ENCODE measurements around the gene LSM2.
"Not testable (repeated sequence)": the region's sequence is repeated elsewhere in the genome, so short reads cannot be mapped to it uniquely, and the experiment has no call there.

LSM2 gene

DNA sequence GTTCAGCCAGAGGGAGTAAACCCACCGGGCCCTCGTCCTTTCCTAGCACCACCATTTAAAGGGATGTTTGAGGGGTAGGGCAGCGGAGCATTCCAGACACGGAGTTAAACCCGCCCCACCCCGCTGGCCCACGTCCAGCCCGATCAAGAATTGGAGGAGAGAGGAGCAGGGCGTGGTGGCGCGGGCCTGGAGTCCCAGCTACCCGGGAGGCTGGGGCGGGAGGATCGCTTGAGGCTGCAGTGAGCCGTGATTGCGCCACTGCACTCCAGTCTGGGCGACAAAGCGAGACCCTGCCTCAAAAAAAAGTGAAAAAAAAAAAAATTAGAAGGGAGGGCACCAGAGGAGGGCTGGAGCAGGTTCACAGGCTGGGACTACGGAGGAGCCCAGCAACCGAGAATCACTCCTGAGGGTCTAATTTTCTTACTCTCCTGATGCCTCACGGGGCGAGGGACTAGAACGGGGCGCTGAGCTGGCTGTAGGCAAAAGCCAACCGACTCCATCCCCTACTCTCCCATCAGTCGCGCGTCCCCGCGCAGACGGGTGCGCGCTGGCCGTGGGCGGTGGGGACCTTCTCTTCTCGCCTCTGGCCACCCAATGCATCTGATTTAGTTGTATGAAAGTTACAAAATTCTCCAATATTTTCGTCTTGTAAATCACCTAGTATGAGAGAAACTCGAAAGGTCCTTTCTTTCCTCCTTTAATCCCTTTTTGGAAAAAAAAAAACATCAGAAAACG, 14.7 kb upstream of the LSM2 start:
- H3K4me2 ChIP-seq (ENCODE audit: insufficient read depth, low read length), result peak overlapping the region; percentile 95
- ATAC-seq (ENCODE audit: insufficient read depth, low read depth), result peak; percentile 53
- peaks cover 2% of the 10 kb centered on the region; the same call in 1 of the 2 replicates for H3K79me2 ChIP-seq (ENCODE audit: insufficient read depth, low read length)
- no peaks in the 10 kb centered on the region for H3K9me3 ChIP-seq (ENCODE audit: insufficient read depth, low read length, severe bottlenecking)
- H3K27ac ChIP-seq (ENCODE audit: low read length), result peak overlapping the region; percentile 73
- peak overlapping the region; percentile 41 to 93 for H3K4me3 ChIP-seq (ENCODE audit: low read depth in 1 of 2, low read length in 2 of 2)
- peak overlapping the region; percentile 75 for H3K9ac ChIP-seq (ENCODE audit: low read depth, low read length)
- H2AFZ ChIP-seq (ENCODE audit: low read depth, low read length), result peak overlapping the region; percentile 99
- peaks cover 37% of the 10 kb centered on the region for H3K4me1 ChIP-seq (ENCODE audit: insufficient read depth, low read length)
- DNase-seq, result peak; percentile 50
- no peaks in the 10 kb centered on the region for H3K27me3 ChIP-seq (ENCODE audit: insufficient read depth, low read length, poor library complexity)
- TF ChIP-seq, protein P1, sequence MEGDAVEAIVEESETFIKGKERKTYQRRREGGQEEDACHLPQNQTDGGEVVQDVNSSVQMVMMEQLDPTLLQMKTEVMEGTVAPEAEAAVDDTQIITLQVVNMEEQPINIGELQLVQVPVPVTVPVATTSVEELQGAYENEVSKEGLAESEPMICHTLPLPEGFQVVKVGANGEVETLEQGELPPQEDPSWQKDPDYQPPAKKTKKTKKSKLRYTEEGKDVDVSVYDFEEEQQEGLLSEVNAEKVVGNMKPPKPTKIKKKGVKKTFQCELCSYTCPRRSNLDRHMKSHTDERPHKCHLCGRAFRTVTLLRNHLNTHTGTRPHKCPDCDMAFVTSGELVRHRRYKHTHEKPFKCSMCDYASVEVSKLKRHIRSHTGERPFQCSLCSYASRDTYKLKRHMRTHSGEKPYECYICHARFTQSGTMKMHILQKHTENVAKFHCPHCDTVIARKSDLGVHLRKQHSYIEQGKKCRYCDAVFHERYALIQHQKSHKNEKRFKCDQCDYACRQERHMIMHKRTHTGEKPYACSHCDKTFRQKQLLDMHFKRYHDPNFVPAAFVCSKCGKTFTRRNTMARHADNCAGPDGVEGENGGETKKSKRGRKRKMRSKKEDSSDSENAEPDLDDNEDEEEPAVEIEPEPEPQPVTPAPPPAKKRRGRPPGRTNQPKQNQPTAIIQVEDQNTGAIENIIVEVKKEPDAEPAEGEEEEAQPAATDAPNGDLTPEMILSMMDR (IDR thresholded peaks at IDR 0.05; ENCODE audit: borderline replicate concordance, extremely low read depth, low read length, poor library complexity, severe bottlenecking), result no peak
- no peak for TF ChIP-seq EZH2 (IDR thresholded peaks at IDR 0.05; ENCODE audit: borderline replicate concordance, low read depth, low read length, severe bottlenecking)
- no peaks in the 10 kb centered on the region for H4K20me1 ChIP-seq (ENCODE audit: insufficient read depth, low read length)
- no peaks in the 10 kb centered on the region for H3K36me3 ChIP-seq (ENCODE audit: insufficient read depth, low read length)

DNA sequence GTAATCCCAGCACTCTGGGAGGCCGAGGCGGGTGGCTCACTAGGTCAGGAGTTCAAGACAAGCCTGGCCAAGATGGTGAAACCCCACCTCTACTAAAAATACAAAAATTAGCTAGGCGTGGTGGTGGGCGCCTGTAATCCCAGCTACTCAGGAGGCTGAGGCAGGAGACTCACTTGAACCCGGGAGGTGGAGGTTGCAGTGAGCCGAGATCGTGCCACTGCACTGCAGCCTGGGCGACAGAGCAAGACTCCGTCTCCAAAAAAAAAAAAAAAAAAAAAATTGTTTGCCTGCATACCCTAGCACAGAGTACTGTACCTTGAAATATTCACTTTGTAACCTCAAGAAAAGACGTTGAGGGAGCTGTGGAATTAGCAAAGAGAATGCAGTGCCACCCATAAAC, 13.6 kb upstream of the LSM2 start:
- H3K27ac ChIP-seq (ENCODE audit: low read length); H3K4me3 ChIP-seq (ENCODE audit: low read depth in 1 of 2, low read length in 2 of 2): not testable (repeated sequence)
- H3K4me1 ChIP-seq (ENCODE audit: insufficient read depth, low read length), result peaks cover 26% of the 10 kb centered on the region

GRCh38 chr6:31819871-31820299, 13.1 kb upstream of the LSM2 start:
- no peak overlapping the region for H3K9ac ChIP-seq (ENCODE audit: low read depth, low read length)
- no peak overlapping the region for H3K4me2 ChIP-seq (ENCODE audit: insufficient read depth, low read length)
- no peak for TF ChIP-seq EZH2 (IDR thresholded peaks at IDR 0.05; ENCODE audit: borderline replicate concordance, low read depth, low read length, severe bottlenecking)
- TF ChIP-seq, protein P1 (IDR thresholded peaks at IDR 0.05; ENCODE audit: borderline replicate concordance, extremely low read depth, low read length, poor library complexity, severe bottlenecking), result no peak
- no peaks in the 10 kb centered on the region for H3K9me3 ChIP-seq (ENCODE audit: insufficient read depth, low read length, severe bottlenecking)
- no peaks in the 10 kb centered on the region for H4K20me1 ChIP-seq (ENCODE audit: insufficient read depth, low read length)
- no peaks in the 10 kb centered on the region for H3K36me3 ChIP-seq (ENCODE audit: insufficient read depth, low read length)
- peaks cover 2% of the 10 kb centered on the region; the same call in 1 of the 2 replicates for H3K79me2 ChIP-seq (ENCODE audit: insufficient read depth, low read length)
- no peak overlapping the region for H3K4me3 ChIP-seq (ENCODE audit: low read depth in 1 of 2, low read length in 2 of 2)
- H3K27me3 ChIP-seq (ENCODE audit: insufficient read depth, low read length, poor library complexity), result no peaks in the 10 kb centered on the region
- H2AFZ ChIP-seq (ENCODE audit: low read depth, low read length), result no peak overlapping the region
- H3K27ac ChIP-seq (ENCODE audit: low read length), result no peak overlapping the region
- ATAC-seq (ENCODE audit: insufficient read depth, low read depth), result no peak
- H3K4me1 ChIP-seq (ENCODE audit: insufficient read depth, low read length), result peaks cover 24% of the 10 kb centered on the region
- DNase-seq, result no peak

More for the DNA sequence above, 13.6 kb upstream of the LSM2 start:
- not testable (repeated sequence) for H4K20me1 ChIP-seq (ENCODE audit: insufficient read depth, low read length); H3K79me2 ChIP-seq (ENCODE audit: insufficient read depth, low read length); H3K27me3 ChIP-seq (ENCODE audit: insufficient read depth, low read length, poor library complexity); H2AFZ ChIP-seq (ENCODE audit: low read depth, low read length); H3K36me3 ChIP-seq (ENCODE audit: insufficient read depth, low read length); H3K9me3 ChIP-seq (ENCODE audit: insufficient read depth, low read length, severe bottlenecking); ATAC-seq (ENCODE audit: insufficient read depth, low read depth); H3K9ac ChIP-seq (ENCODE audit: low read depth, low read length); DNase-seq
- peak overlapping the region; percentile 95; the same call in 1 of the 2 replicates for H3K4me2 ChIP-seq (ENCODE audit: insufficient read depth, low read length)

DNA sequence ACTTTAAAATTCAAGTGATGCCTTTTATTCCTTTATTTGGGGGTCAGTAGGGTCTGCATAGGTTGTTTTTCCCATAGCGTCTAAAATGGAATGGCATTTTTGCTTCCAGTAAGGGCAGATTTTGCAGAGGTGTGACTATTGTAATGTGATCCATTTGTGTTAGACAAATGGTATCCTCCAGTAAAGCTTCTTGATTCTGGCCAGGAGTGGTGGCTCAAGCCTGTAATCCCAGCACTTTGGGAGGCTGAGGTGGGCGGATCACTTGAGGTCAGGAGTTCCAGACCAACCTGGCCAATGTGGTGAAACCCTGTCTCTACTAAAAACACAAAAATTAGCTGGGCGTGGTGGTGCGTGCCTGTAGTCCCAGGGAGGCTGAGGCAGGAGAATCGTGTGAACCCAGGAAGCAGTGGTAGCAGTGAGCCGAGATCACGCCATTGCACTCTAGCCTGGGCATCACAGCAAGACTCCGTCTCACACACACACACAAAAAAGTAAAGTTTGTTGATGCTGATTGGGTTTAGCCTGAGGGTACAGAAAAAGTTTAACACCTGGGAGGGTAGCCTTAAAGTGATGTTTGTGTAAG, 11.3 kb upstream of the LSM2 start:
- not testable (repeated sequence) for H3K36me3 ChIP-seq (ENCODE audit: insufficient read depth, low read length); H3K9ac ChIP-seq (ENCODE audit: low read depth, low read length); H3K9me3 ChIP-seq (ENCODE audit: insufficient read depth, low read length, severe bottlenecking); ATAC-seq (ENCODE audit: insufficient read depth, low read depth); H3K79me2 ChIP-seq (ENCODE audit: insufficient read depth, low read length); H3K27me3 ChIP-seq (ENCODE audit: insufficient read depth, low read length, poor library complexity); H3K27ac ChIP-seq (ENCODE audit: low read length); H3K4me3 ChIP-seq (ENCODE audit: low read depth in 1 of 2, low read length in 2 of 2); H4K20me1 ChIP-seq (ENCODE audit: insufficient read depth, low read length); DNase-seq; H3K4me2 ChIP-seq (ENCODE audit: insufficient read depth, low read length); H2AFZ ChIP-seq (ENCODE audit: low read depth, low read length)
- peaks cover 23% of the 10 kb centered on the region for H3K4me1 ChIP-seq (ENCODE audit: insufficient read depth, low read length)

- H3K9me3 ChIP-seq (ENCODE audit: insufficient read depth, low read length, severe bottlenecking); H4K20me1 ChIP-seq (ENCODE audit: insufficient read depth, low read length); H3K9ac ChIP-seq (ENCODE audit: low read depth, low read length); H3K79me2 ChIP-seq (ENCODE audit: insufficient read depth, low read length); H3K36me3 ChIP-seq (ENCODE audit: insufficient read depth, low read length); H3K27me3 ChIP-seq (ENCODE audit: insufficient read depth, low read length, poor library complexity); H3K27ac ChIP-seq (ENCODE audit: low read length); H2AFZ ChIP-seq (ENCODE audit: low read depth, low read length); DNase-seq: not testable (repeated sequence)
- H3K4me1 ChIP-seq (ENCODE audit: insufficient read depth, low read length), result peaks cover 16% of the 10 kb centered on the region
- ATAC-seq (ENCODE audit: insufficient read depth, low read depth), result peak; percentile 68
- H3K4me2 ChIP-seq (ENCODE audit: insufficient read depth, low read length), result peak overlapping the region; percentile 44; the same call in 1 of the 2 replicates
- peak overlapping the region in 1 of 2 experiments; percentile 47; a peak in 2 of 4 replicates for H3K4me3 ChIP-seq (ENCODE audit: low read depth in 1 of 2, low read length in 2 of 2)
Measured at GRCh38 chr6:31817133-31817928, 10.6 kb upstream of the LSM2 start.

Data from DND-41 (cell line).